PC-3 (cell line): Measurements from ENCODE around the gene IL1RAPL2. TPM values are rescaled to one million over a fixed set of nuclear protein-coding genes. Genes with fewer than 3 reads are reported as not detected.

Source experiments
- ATAC-seq: fragments of 200-7000 bp; cut with Tn5 transposase; 2 replicates; pipeline ENCODE4 v1.9.1; 2020; ENCODE audit warnings: mild to moderate bottlenecking, moderate library complexity
- BruUV-seq: library from RNA; stranded (reverse); fragments of 400-500 nt; replicated peaks from 2 replicates; lab custom pipeline; 2021; lab: Mats Ljungman, UMichigan
- CTCF ChIA-PET: fragments of 300-600 bp; sonication (Branson Sonifier 250); formaldehyde crosslinking; loops from one replicate; lab custom pipeline; 2022; ENCODE audit warnings: antibody characterized with exemption; lab: Charles Lee
- POLR2A ChIA-PET: fragments of 300-600 bp; sonication (Branson Sonifier 250); formaldehyde crosslinking; loops from one replicate; lab custom pipeline; 2022; ENCODE audit warnings: antibody characterized with exemption; ENCODE audit not compliant: unreplicated experiment; lab: Charles Lee
- DNase-seq: peaks from one replicate; pipeline ENCODE4 v3.0.0-alpha.2; 2015
- H2AFZ ChIP-seq: fragments of 300-600 bp; sonication (generic); 2 replicates; pipeline ENCODE4 v1.6.0; 2016; ENCODE audit warnings: antibody characterized with exemption, low read length
- H3F3A ChIP-seq: fragments of 300-600 bp; sonication (generic); one replicate; pipeline ENCODE4 v1.6.0; 2017; ENCODE audit warnings: antibody characterized with exemption, low read length, control low read depth, mild to moderate bottlenecking; ENCODE audit not compliant: unreplicated experiment
- H3K27ac ChIP-seq: fragments of 300-600 bp; sonication (generic); 2 replicates; pipeline ENCODE4 v1.5.1; 2016; ENCODE audit warnings: mild to moderate bottlenecking, low read length
- H3K27me3 ChIP-seq: fragments of 300-600 bp; sonication (generic); 2 replicates; pipeline ENCODE4 v1.6.1; 2016; ENCODE audit warnings: low read length, mixed read lengths
- H3K36me3 ChIP-seq: fragments of 300-600 bp; sonication (generic); 2 replicates; pipeline ENCODE4 v1.6.1; 2016; ENCODE audit warnings: low read depth, mixed run types, low read length, mixed read lengths
- H3K4me1 ChIP-seq: fragments of 300-600 bp; sonication (generic); 2 replicates; pipeline ENCODE4 v1.5.1; 2016; ENCODE audit warnings: low read length; ENCODE audit not compliant: insufficient read depth
- H3K4me2 ChIP-seq: fragments of 300-600 bp; sonication (generic); 2 replicates; pipeline ENCODE4 v1.6.0; 2016; ENCODE audit warnings: low read length
- H3K4me3 ChIP-seq: fragments of 300-600 bp; sonication (generic); 2 replicates; pipeline ENCODE4 v1.5.1; 2016; ENCODE audit warnings: mild to moderate bottlenecking, low read length, mixed read lengths
- H3K79me2 ChIP-seq: fragments of 300-600 bp; sonication (generic); 2 replicates; pipeline ENCODE4 v1.6.1; 2017; ENCODE audit warnings: low read length, mixed read lengths
- H3K9ac ChIP-seq: fragments of 300-600 bp; sonication (generic); 2 replicates; pipeline ENCODE4 v1.6.0; 2016; ENCODE audit warnings: mild to moderate bottlenecking, low read length
- H3K9me2 ChIP-seq: fragments of 300-600 bp; sonication (generic); replicated peaks from 2 replicates; pipeline ENCODE4 v1.6.1; 2016; ENCODE audit warnings: mixed run types, low read length, mixed read lengths
- H3K9me3 ChIP-seq: fragments of 300-600 bp; sonication (generic); 2 replicates; pipeline ENCODE4 v1.6.1; 2016; ENCODE audit warnings: low read length, mixed read lengths
- H4K20me1 ChIP-seq: fragments of 300-600 bp; sonication (generic); 2 replicates; pipeline ENCODE4 v1.6.1; 2016; ENCODE audit warnings: low read length, mixed read lengths
- EZH2 ChIP-seq: fragments of 300-600 bp; sonication (generic); IDR thresholded peaks from one replicate; pipeline ENCODE4 v1.6.1; 2017; ENCODE audit warnings: antibody characterized with exemption, mild to moderate bottlenecking, low read length; ENCODE audit not compliant: unreplicated experiment
- EZH2phosphoT487 ChIP-seq: fragments of 300-600 bp; sonication (generic); IDR thresholded peaks from 2 replicates; pipeline ENCODE4 v1.6.1; 2018; ENCODE audit warnings: mild to moderate bottlenecking, antibody characterized with exemption, low read length, borderline replicate concordance
- intact Hi-C: fragments of 100-400 bp; cut with micrococcal nuclease; formaldehyde crosslinking; loops from 2 replicates; pipeline ENCODE4 v1.9.0; 2023
- total RNA-seq: library from RNA; depleted of rRNA; stranded (reverse); fragments of >200 nt; gene quantifications from 2 replicates; pipeline ENCODE4 v1.2.3, GENCODE V29; 2014
- TF ChIP-seq, protein P1 (sequence below): fragments of 300-600 bp; sonication (generic); conservative IDR thresholded peaks from 2 replicates; pipeline ENCODE4 v1.5.1; 2017; ENCODE audit warnings: antibody characterized with exemption, low read depth, mild to moderate bottlenecking, low read length

The IL1RAPL2 gene
- total RNA-seq, 1 experiment from 2014 or later = 0.62 TPM

DNA sequence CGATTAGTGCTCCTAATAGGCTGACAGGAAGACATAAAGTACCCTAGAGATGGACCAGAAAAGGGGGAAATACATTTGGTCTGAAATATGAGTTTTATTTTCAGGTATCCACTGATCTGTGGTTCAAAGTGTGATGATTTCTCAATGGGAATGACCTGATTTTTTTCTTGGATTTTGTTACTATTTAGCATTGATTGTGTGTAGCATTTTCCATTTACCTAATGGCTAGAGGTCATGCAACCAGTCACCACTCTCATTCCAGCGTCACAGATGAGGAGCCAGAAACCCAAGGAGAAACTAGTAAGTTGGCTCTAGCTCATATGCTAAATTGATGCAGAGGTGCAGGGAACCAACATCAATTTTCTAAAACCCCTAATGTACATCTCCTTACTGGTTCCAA lies 118.1 kb downstream of the IL1RAPL2 start:
- Histone ChIP-seq H2AFZ (no peak overlapping the region), H3F3A (peaks cover 6% of the 10 kb centered on the region), H3K9me2 (no peaks in the 10 kb centered on the region), H3K9me3 (no peaks in the 10 kb centered on the region), H3K9ac (no peak overlapping the region), H4K20me1 (no peaks in the 10 kb centered on the region), H3K27me3 (no peaks in the 10 kb centered on the region), H3K4me3 (no peak overlapping the region), H3K4me2 (no peak overlapping the region), H3K27ac (no peak overlapping the region), H3K36me3 (no peaks in the 10 kb centered on the region), H3K79me2 (no peaks in the 10 kb centered on the region), H3K4me1 (peaks cover 26% of the 10 kb centered on the region)
- ATAC-seq (no peak), DNase-seq (no peak)
- CTCF ChIA-PET = no interaction called here
- intact Hi-C loops = no loop called here
- TF ChIP-seq EZH2 (no peak), EZH2phosphoT487 (no peak)
- TF ChIP-seq, protein P1, sequence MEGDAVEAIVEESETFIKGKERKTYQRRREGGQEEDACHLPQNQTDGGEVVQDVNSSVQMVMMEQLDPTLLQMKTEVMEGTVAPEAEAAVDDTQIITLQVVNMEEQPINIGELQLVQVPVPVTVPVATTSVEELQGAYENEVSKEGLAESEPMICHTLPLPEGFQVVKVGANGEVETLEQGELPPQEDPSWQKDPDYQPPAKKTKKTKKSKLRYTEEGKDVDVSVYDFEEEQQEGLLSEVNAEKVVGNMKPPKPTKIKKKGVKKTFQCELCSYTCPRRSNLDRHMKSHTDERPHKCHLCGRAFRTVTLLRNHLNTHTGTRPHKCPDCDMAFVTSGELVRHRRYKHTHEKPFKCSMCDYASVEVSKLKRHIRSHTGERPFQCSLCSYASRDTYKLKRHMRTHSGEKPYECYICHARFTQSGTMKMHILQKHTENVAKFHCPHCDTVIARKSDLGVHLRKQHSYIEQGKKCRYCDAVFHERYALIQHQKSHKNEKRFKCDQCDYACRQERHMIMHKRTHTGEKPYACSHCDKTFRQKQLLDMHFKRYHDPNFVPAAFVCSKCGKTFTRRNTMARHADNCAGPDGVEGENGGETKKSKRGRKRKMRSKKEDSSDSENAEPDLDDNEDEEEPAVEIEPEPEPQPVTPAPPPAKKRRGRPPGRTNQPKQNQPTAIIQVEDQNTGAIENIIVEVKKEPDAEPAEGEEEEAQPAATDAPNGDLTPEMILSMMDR = no peak
- POLR2A ChIA-PET = no interaction called here
- no TSS peak for BruUV-seq

DNA sequence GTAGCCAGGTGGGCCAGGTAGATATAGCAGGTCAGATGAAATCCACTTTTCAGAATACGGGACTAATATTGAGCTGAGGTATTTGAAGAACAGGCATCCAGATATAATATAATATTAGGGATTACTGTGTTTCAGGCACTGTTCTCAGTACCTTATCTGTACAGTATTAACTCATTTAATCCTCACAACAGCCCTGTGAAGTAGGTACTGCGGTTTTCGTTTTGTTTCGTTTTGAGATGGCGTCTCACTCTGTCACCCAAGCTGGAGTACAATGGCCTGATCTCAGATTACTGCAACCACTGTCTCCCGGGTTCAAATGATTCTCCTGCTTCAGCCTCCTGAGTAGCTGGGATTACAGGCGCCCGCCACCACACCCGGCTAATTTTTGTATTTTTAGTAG lies 129.6 kb downstream of the IL1RAPL2 start:
- H3K79me2 ChIP-seq = no peaks in the 10 kb centered on the region
- TF ChIP-seq, protein P1 = no peak
- TF ChIP-seq EZH2 (no peak), EZH2phosphoT487 (no peak)
- no peak overlapping the region for H3K4me3 ChIP-seq
- intact Hi-C loops = no loop called here
- H3K9me3 ChIP-seq = no peaks in the 10 kb centered on the region
- CTCF ChIA-PET = interaction anchor here (0.7 kb wide), 1 partner anchor 27 kb away, joined by 3 read pairs; no protein-coding TSS in a partner anchor
- ATAC-seq = no peak
- H3K27ac ChIP-seq = no peak overlapping the region
- H2AFZ ChIP-seq = no peak overlapping the region
- BruUV-seq = no TSS peak
- POLR2A ChIA-PET = no interaction called here
- H3K36me3 ChIP-seq = no peaks in the 10 kb centered on the region
- no peaks in the 10 kb centered on the region for H4K20me1 ChIP-seq
- H3K9me2 ChIP-seq = no peaks in the 10 kb centered on the region
- H3K4me1 ChIP-seq = no peaks in the 10 kb centered on the region
- DNase-seq = no peak
- no peaks in the 10 kb centered on the region for H3F3A ChIP-seq
- H3K27me3 ChIP-seq = no peaks in the 10 kb centered on the region
- H3K9ac ChIP-seq = no peak overlapping the region
- no peak overlapping the region for H3K4me2 ChIP-seq

DNA sequence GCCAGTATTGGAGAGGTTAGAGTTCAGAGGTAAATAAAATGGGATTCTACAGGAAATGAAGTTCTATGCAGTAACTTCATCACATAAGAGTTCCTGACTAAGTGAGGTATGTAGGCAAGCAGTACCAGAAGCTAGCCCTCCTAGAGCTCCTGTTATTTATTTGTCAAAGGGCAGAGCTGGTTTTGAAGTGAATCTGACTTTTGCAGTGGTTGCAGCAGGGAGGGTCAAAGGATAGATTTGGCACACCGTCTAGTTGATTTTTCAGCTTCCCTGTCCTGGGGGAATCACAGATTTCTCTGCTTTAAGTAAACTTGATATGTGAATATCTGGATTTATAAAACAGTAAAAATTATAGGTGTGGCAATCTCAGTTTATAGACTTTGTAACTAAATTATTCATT lies 130.7 kb downstream of the IL1RAPL2 start:
- ChIA-PET CTCF (no interaction called here), POLR2A (interaction anchor here (0.6 kb wide), 1 partner anchor 62 kb away, joined by 4 read pairs; no protein-coding TSS in a partner anchor)
- TF ChIP-seq EZH2phosphoT487 (no peak), EZH2 (no peak)
- TF ChIP-seq, protein P1 = no peak
- intact Hi-C loops = no loop called here
- Histone ChIP-seq H3K9me3 (no peaks in the 10 kb centered on the region), H3K36me3 (no peaks in the 10 kb centered on the region), H2AFZ (no peak overlapping the region), H4K20me1 (no peaks in the 10 kb centered on the region), H3K9me2 (no peaks in the 10 kb centered on the region), H3K27ac (no peak overlapping the region), H3K27me3 (no peaks in the 10 kb centered on the region), H3K9ac (no peak overlapping the region), H3K4me1 (no peaks in the 10 kb centered on the region), H3K79me2 (no peaks in the 10 kb centered on the region), H3K4me2 (no peak overlapping the region), H3F3A (no peaks in the 10 kb centered on the region), H3K4me3 (no peak overlapping the region)
- DNase-seq (no peak), ATAC-seq (no peak)
- no TSS peak for BruUV-seq
